Adipocyte (in vitro differentiated cells): ENCODE data around the gene CRIM1.

Experiments used
- DNase-seq: peaks from one replicate; pipeline ENCODE4 v3.0.0-alpha.2; 2015; ENCODE audit warnings: low read depth
- H3K27me3 ChIP-seq: replicated peaks from 2 replicates; pipeline ENCODE4 v1.7.0; 2013; ENCODE audit warnings: mild to moderate bottlenecking, low read length, moderate library complexity; ENCODE audit not compliant: control insufficient read depth, insufficient read depth
- H3K36me3 ChIP-seq: 2 replicates; pipeline ENCODE4 v1.7.0; 2013; ENCODE audit warnings: low read length, mild to moderate bottlenecking, moderate library complexity; ENCODE audit not compliant: control insufficient read depth, insufficient read depth, severe bottlenecking
- H3K4me1 ChIP-seq: 2 replicates; pipeline ENCODE4 v1.7.0; 2013; ENCODE audit warnings: mild to moderate bottlenecking, low read length, moderate library complexity; ENCODE audit not compliant: control insufficient read depth, insufficient read depth
- H3K4me3 ChIP-seq: 2 replicates; pipeline ENCODE4 v1.7.0; 2013; ENCODE audit warnings: mild to moderate bottlenecking, low read length, moderate library complexity
- H3K9ac ChIP-seq: 2 replicates; pipeline ENCODE4 v1.7.0; 2013; ENCODE audit warnings: mild to moderate bottlenecking, low read length, moderate library complexity
- H3K9me3 ChIP-seq: 2 replicates; pipeline ENCODE4 v1.7.0; 2013; ENCODE audit warnings: mild to moderate bottlenecking, low read length, moderate library complexity; ENCODE audit not compliant: control insufficient read depth

CRIM1 gene

GRCh38 chr2:36489281-36489680, 133.7 kb downstream of the CRIM1 start:
- Histone ChIP-seq H3K4me3 (peak overlapping the region; percentile 48), H3K27me3 (no peaks in the 10 kb centered on the region), H3K9me3 (no peaks in the 10 kb centered on the region), H3K36me3 (peaks cover 30% of the 10 kb centered on the region), H3K9ac (peak overlapping the region; percentile 40), H3K4me1 (peaks cover 58% of the 10 kb centered on the region)
- peak; percentile 79 for DNase-seq

GRCh38 chr2:36490749-36491148, 135.2 kb downstream of the CRIM1 start:
- Histone ChIP-seq H3K4me3 (no peak overlapping the region), H3K4me1 (peaks cover 43% of the 10 kb centered on the region), H3K27me3 (no peaks in the 10 kb centered on the region), H3K9me3 (no peaks in the 10 kb centered on the region), H3K36me3 (peaks cover 29% of the 10 kb centered on the region), H3K9ac (no peak overlapping the region)
- no peak for DNase-seq

GRCh38 chr2:36492216-36492945, 136.8 kb downstream of the CRIM1 start:
- H3K27me3 ChIP-seq, result no peaks in the 10 kb centered on the region
- no peak overlapping the region for H3K4me3 ChIP-seq
- peaks cover 28% of the 10 kb centered on the region for H3K4me1 ChIP-seq
- no peak overlapping the region for H3K9ac ChIP-seq
- no peak for DNase-seq
- peaks cover 40% of the 10 kb centered on the region for H3K36me3 ChIP-seq
- no peaks in the 10 kb centered on the region for H3K9me3 ChIP-seq

GRCh38 chr2:36493306-36493705, 137.7 kb downstream of the CRIM1 start:
- H3K4me3 ChIP-seq, result no peak overlapping the region
- no peaks in the 10 kb centered on the region for H3K27me3 ChIP-seq
- H3K9me3 ChIP-seq, result no peaks in the 10 kb centered on the region
- no peak for DNase-seq
- H3K36me3 ChIP-seq, result peaks cover 43% of the 10 kb centered on the region
- H3K4me1 ChIP-seq, result peaks cover 19% of the 10 kb centered on the region
- H3K9ac ChIP-seq, result no peak overlapping the region

GRCh38 chr2:36497570-36498163, 142.1 kb downstream of the CRIM1 start:
- Histone ChIP-seq H3K4me1 (no peaks in the 10 kb centered on the region), H3K9me3 (no peaks in the 10 kb centered on the region), H3K9ac (no peak overlapping the region), H3K27me3 (no peaks in the 10 kb centered on the region), H3K36me3 (peaks cover 70% of the 10 kb centered on the region), H3K4me3 (no peak overlapping the region)
- DNase-seq, result no peak

- Histone ChIP-seq H3K36me3 (peaks cover 81% of the 10 kb centered on the region), H3K9ac (no peak overlapping the region), H3K4me3 (no peak overlapping the region), H3K4me1 (no peaks in the 10 kb centered on the region), H3K27me3 (no peaks in the 10 kb centered on the region), H3K9me3 (no peaks in the 10 kb centered on the region)
- DNase-seq, result no peak
Observed at GRCh38 chr2:36499128-36499820, 143.7 kb downstream of the CRIM1 start.

GRCh38 chr2:36500072-36500471, 144.5 kb downstream of the CRIM1 start:
- H3K27me3 ChIP-seq, result no peaks in the 10 kb centered on the region
- H3K9me3 ChIP-seq, result no peaks in the 10 kb centered on the region
- H3K9ac ChIP-seq, result no peak overlapping the region
- no peaks in the 10 kb centered on the region for H3K4me1 ChIP-seq
- DNase-seq, result no peak
- H3K4me3 ChIP-seq, result no peak overlapping the region
- peaks cover 85% of the 10 kb centered on the region for H3K36me3 ChIP-seq

- no peaks in the 10 kb centered on the region for H3K9me3 ChIP-seq
- DNase-seq, result no peak
- H3K9ac ChIP-seq, result no peak overlapping the region
- no peak overlapping the region for H3K4me3 ChIP-seq
- no peaks in the 10 kb centered on the region for H3K27me3 ChIP-seq
- peaks cover 85% of the 10 kb centered on the region for H3K36me3 ChIP-seq
- H3K4me1 ChIP-seq, result no peaks in the 10 kb centered on the region
Observed at GRCh38 chr2:36502081-36502480, 146.5 kb downstream of the CRIM1 start.

GRCh38 chr2:36507408-36507812, 151.8 kb downstream of the CRIM1 start:
- no peaks in the 10 kb centered on the region for H3K4me1 ChIP-seq
- H3K9me3 ChIP-seq, result no peaks in the 10 kb centered on the region
- no peak overlapping the region for H3K4me3 ChIP-seq
- H3K27me3 ChIP-seq, result no peaks in the 10 kb centered on the region
- peak; percentile 84 for DNase-seq
- no peak overlapping the region for H3K9ac ChIP-seq
- H3K36me3 ChIP-seq, result peaks cover 83% of the 10 kb centered on the region

GRCh38 chr2:36509075-36509474, 153.5 kb downstream of the CRIM1 start:
- Histone ChIP-seq H3K27me3 (no peaks in the 10 kb centered on the region), H3K9me3 (no peaks in the 10 kb centered on the region), H3K4me1 (no peaks in the 10 kb centered on the region), H3K9ac (no peak overlapping the region), H3K36me3 (peaks cover 85% of the 10 kb centered on the region), H3K4me3 (no peak overlapping the region)
- no peak for DNase-seq

- Histone ChIP-seq H3K4me1 (no peaks in the 10 kb centered on the region), H3K27me3 (no peaks in the 10 kb centered on the region), H3K4me3 (no peak overlapping the region), H3K9ac (no peak overlapping the region), H3K9me3 (no peaks in the 10 kb centered on the region), H3K36me3 (peaks cover 89% of the 10 kb centered on the region)
- no peak for DNase-seq
Observed at GRCh38 chr2:36511858-36512603, 156.5 kb downstream of the CRIM1 start.
